Karpas-422 (cell line): ENCODE results near the gene LRRC74B. TPM values are rescaled to one million over a fixed set of nuclear protein-coding genes. Genes with fewer than 3 reads are reported as not detected.
"Not testable (repeated sequence)": the region's sequence is repeated elsewhere in the genome, so short reads cannot be mapped to it uniquely, and the experiment has no call there.

ENCODE experiments used
- DNase-seq: peaks from one replicate; pipeline ENCODE4 v3.0.0-alpha.2; 2015
- H2AFZ ChIP-seq: fragments of 200-600 bp; sonication (generic); 2 replicates; pipeline ENCODE4 v1.6.1; 2014; ENCODE audit warnings: antibody characterized with exemption, low read length, mixed read lengths
- H3K27ac ChIP-seq: fragments of 200-600 bp; sonication (generic); 2 replicates; pipeline ENCODE4 v1.5.1; 2014; ENCODE audit warnings: mild to moderate bottlenecking, low read length, moderate library complexity
- H3K27me3 ChIP-seq: fragments of 200-600 bp; sonication (generic); 2 replicates; pipeline ENCODE4 v1.6.1; 2014; ENCODE audit warnings: low read length, mixed read lengths
- H3K36me3 ChIP-seq: fragments of 200-600 bp; sonication (generic); 2 replicates; pipeline ENCODE4 v1.6.1; 2014; ENCODE audit warnings: low read length, mixed read lengths; ENCODE audit not compliant: insufficient read depth
- H3K4me1 ChIP-seq: fragments of 200-600 bp; sonication (generic); 2 replicates; pipeline ENCODE4 v1.6.1; 2014; ENCODE audit warnings: mild to moderate bottlenecking, low read length, mixed read lengths
- H3K4me2 ChIP-seq: fragments of 200-600 bp; sonication (generic); 2 replicates; pipeline ENCODE4 v1.6.1; 2014; ENCODE audit warnings: low read length, low read depth, mild to moderate bottlenecking; ENCODE audit not compliant: poor library complexity, severe bottlenecking
- H3K4me3 ChIP-seq: fragments of 200-600 bp; sonication (generic); 2 replicates; pipeline ENCODE4 v1.5.1; 2014; ENCODE audit warnings: mild to moderate bottlenecking, antibody characterized with exemption, low read length, mixed read lengths
- H3K79me2 ChIP-seq: fragments of 200-600 bp; sonication (generic); 2 replicates; pipeline ENCODE4 v1.6.1; 2014; ENCODE audit warnings: mild to moderate bottlenecking, low read length, mixed read lengths
- H3K9ac ChIP-seq: fragments of 200-600 bp; sonication (generic); 2 replicates; pipeline ENCODE4 v1.6.0; 2014; ENCODE audit warnings: low read length
- H3K9me2 ChIP-seq: fragments of 200-600 bp; sonication (generic), shearing (Covaris generic); replicated peaks from 2 replicates; pipeline ENCODE4 v1.6.0; 2014; ENCODE audit warnings: mild to moderate bottlenecking, low read length, moderate library complexity; ENCODE audit not compliant: insufficient read depth
- H3K9me3 ChIP-seq: fragments of 300-700, 200-600 bp; sonication (generic); 2 replicates; pipeline ENCODE4 v1.6.1; 2014; ENCODE audit warnings: low read length, mixed read lengths
- H4K20me1 ChIP-seq: fragments of 200-600 bp; sonication (generic); 2 replicates; pipeline ENCODE4 v1.6.1; 2014; ENCODE audit warnings: mild to moderate bottlenecking, antibody characterized with exemption, low read length, low read depth; ENCODE audit not compliant: insufficient read depth
- total RNA-seq: library from RNA; depleted of rRNA; stranded (reverse); fragments of >200 nt; shearing (Covaris generic); gene quantifications from 2 replicates; pipeline ENCODE4 v1.2.3, GENCODE V29; 2014; ENCODE audit warnings: low replicate concordance

Gene LRRC74B
- total RNA-seq, 1 experiment from 2014 or later, result not detected

GRCh38 chr22:21067075-21067900 lies 21.5 kb downstream of the LRRC74B start:
- Histone ChIP-seq H3K4me2 (no peak overlapping the region), H3K9me2 (no peaks in the 10 kb centered on the region), H4K20me1 (no peaks in the 10 kb centered on the region), H3K9me3 (no peaks in the 10 kb centered on the region), H3K79me2 (no peaks in the 10 kb centered on the region), H3K27ac (no peak overlapping the region), H3K27me3 (no peaks in the 10 kb centered on the region), H2AFZ (no peak overlapping the region), H3K36me3 (no peaks in the 10 kb centered on the region), H3K9ac (no peak overlapping the region), H3K4me1 (no peaks in the 10 kb centered on the region), H3K4me3 (no peak overlapping the region)
- DNase-seq, result no peak

- no peaks in the 10 kb centered on the region for H4K20me1 ChIP-seq
- no peak overlapping the region for H3K9ac ChIP-seq
- no peak for DNase-seq
Observed at GRCh38 chr22:21067901-21068680, 22.3 kb downstream of the LRRC74B start.

GRCh38 chr22:21068681-21069276 lies 23.0 kb downstream of the LRRC74B start:
- Histone ChIP-seq H3K9me3 (no peaks in the 10 kb centered on the region; the same call in 1 of the 2 replicates), H3K4me1 (no peaks in the 10 kb centered on the region), H3K79me2 (no peaks in the 10 kb centered on the region), H2AFZ (no peak overlapping the region), H3K4me2 (no peak overlapping the region), H3K9ac (no peak overlapping the region), H3K27me3 (no peaks in the 10 kb centered on the region), H4K20me1 (no peaks in the 10 kb centered on the region), H3K27ac (no peak overlapping the region), H3K4me3 (no peak overlapping the region), H3K36me3 (no peaks in the 10 kb centered on the region), H3K9me2 (no peaks in the 10 kb centered on the region)
- no peak for DNase-seq

More at GRCh38 chr22:21067901-21068680, 22.3 kb downstream of the LRRC74B start:
- Histone ChIP-seq H3K36me3 (no peaks in the 10 kb centered on the region), H3K4me1 (no peaks in the 10 kb centered on the region), H3K79me2 (no peaks in the 10 kb centered on the region), H3K27me3 (no peaks in the 10 kb centered on the region), H3K9me2 (no peaks in the 10 kb centered on the region), H3K4me2 (no peak overlapping the region), H3K9me3 (no peaks in the 10 kb centered on the region; the same call in 1 of the 2 replicates), H3K27ac (no peak overlapping the region), H3K4me3 (no peak overlapping the region), H2AFZ (no peak overlapping the region)

- Histone ChIP-seq H3K4me1 (no peaks in the 10 kb centered on the region), H3K27ac (no peak overlapping the region), H3K27me3 (no peaks in the 10 kb centered on the region), H3K9me3 (no peaks in the 10 kb centered on the region; the same call in 1 of the 2 replicates), H3K9ac (no peak overlapping the region), H3K9me2 (no peaks in the 10 kb centered on the region), H3K4me2 (no peak overlapping the region), H4K20me1 (no peaks in the 10 kb centered on the region), H2AFZ (no peak overlapping the region), H3K4me3 (no peak overlapping the region), H3K79me2 (no peaks in the 10 kb centered on the region), H3K36me3 (no peaks in the 10 kb centered on the region)
- no peak for DNase-seq
Observed at GRCh38 chr22:21069375-21069774, 23.6 kb downstream of the LRRC74B start.

- no peak overlapping the region for H2AFZ ChIP-seq
- H3K27ac ChIP-seq, result no peak overlapping the region
- no peak for DNase-seq
- H3K27me3 ChIP-seq, result no peaks in the 10 kb centered on the region
- no peaks in the 10 kb centered on the region for H3K36me3 ChIP-seq
- H3K9me2 ChIP-seq, result no peaks in the 10 kb centered on the region
- H4K20me1 ChIP-seq, result no peaks in the 10 kb centered on the region
- H3K79me2 ChIP-seq, result no peaks in the 10 kb centered on the region
- H3K9ac ChIP-seq, result no peak overlapping the region
- no peak overlapping the region for H3K4me3 ChIP-seq
- no peaks in the 10 kb centered on the region for H3K4me1 ChIP-seq
- no peaks in the 10 kb centered on the region; the same call in 1 of the 2 replicates for H3K9me3 ChIP-seq
- H3K4me2 ChIP-seq, result no peak overlapping the region
Observed at GRCh38 chr22:21070690-21071615, 25.2 kb downstream of the LRRC74B start.

- not testable (repeated sequence) for H3K9me2 ChIP-seq, H3K9me3 ChIP-seq, H3K36me3 ChIP-seq, H3K9ac ChIP-seq, H3K27me3 ChIP-seq, H3K4me3 ChIP-seq, H3K4me1 ChIP-seq, H3K79me2 ChIP-seq, H3K4me2 ChIP-seq, H3K27ac ChIP-seq, H2AFZ ChIP-seq, H4K20me1 ChIP-seq, DNase-seq
Observed at GRCh38 chr22:21071796-21072195, 26.1 kb downstream of the LRRC74B start.

- Histone ChIP-seq H2AFZ (no peak overlapping the region), H3K4me2 (no peak overlapping the region), H3K9me3 (no peaks in the 10 kb centered on the region; the same call in 1 of the 2 replicates), H3K9ac (no peak overlapping the region), H4K20me1 (no peaks in the 10 kb centered on the region), H3K4me3 (no peak overlapping the region), H3K79me2 (no peaks in the 10 kb centered on the region), H3K27ac (no peak overlapping the region), H3K9me2 (no peaks in the 10 kb centered on the region), H3K36me3 (no peaks in the 10 kb centered on the region), H3K27me3 (no peaks in the 10 kb centered on the region), H3K4me1 (no peaks in the 10 kb centered on the region)
- DNase-seq, result no peak
Observed at GRCh38 chr22:21073023-21073422, 27.3 kb downstream of the LRRC74B start.
